Hindlimb muscle (tissue), 1 donor: ENCODE data around the gene GASK1A. TPM values are rescaled to one million over a fixed set of nuclear protein-coding genes. Genes with fewer than 3 reads are reported as not detected.

Source experiments
- DNase-seq: peaks from one replicate; pipeline ENCODE4 v3.0.0-alpha.2; 2013
- polyA plus RNA-seq: library from polyadenylated mRNA; unstranded; fragments of 120-200 nt; gene quantifications from one replicate; pipeline ENCODE4 v1.2.1, GENCODE V29; 2013; ENCODE audit not compliant: insufficient read length

The GASK1A gene
- polyA plus RNA-seq, 1 donor: 6.1 TPM

DNA sequence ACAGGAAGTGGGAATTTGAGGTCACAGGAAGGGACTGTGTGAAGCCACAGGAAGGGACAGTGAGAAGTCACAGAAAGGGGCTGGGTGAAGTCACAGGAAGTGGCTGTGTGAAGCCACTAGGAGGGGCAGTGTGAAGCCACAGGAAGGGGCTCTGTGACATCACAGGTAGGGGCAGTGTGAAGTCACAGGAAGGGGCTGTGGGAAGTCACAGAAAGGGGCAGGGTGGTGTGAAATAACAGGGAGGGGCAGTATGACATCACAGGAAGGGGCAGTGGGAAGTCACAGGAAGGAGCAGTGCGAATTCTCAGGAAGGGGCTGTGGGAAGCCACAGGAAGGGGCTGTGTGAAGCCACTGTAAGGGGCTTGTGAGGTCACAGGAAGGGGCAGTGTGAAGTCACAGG is 35.8 kb downstream of the GASK1A start:
- no peak for DNase-seq

DNA sequence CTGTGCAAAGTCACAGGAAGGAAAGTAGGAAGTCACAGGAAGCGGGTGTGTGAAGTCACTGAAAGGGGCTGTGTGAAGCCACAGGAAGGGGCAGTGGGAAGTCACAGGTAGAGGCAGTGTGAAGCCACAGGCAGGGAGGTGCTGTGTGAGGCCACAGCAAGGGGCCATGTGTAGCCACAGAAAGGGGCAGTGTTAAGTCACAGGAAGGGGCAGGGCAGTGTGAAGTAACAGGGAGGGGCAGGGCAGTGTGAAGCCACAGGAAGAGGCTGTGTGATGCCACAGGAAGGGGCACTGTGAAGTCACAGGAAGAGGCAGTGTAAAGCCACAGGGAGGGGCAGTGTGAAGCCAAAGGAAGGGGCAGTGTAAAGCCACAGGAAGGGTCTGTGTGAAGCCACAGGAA is 36.5 kb downstream of the GASK1A start:
- DNase-seq: no peak

DNA sequence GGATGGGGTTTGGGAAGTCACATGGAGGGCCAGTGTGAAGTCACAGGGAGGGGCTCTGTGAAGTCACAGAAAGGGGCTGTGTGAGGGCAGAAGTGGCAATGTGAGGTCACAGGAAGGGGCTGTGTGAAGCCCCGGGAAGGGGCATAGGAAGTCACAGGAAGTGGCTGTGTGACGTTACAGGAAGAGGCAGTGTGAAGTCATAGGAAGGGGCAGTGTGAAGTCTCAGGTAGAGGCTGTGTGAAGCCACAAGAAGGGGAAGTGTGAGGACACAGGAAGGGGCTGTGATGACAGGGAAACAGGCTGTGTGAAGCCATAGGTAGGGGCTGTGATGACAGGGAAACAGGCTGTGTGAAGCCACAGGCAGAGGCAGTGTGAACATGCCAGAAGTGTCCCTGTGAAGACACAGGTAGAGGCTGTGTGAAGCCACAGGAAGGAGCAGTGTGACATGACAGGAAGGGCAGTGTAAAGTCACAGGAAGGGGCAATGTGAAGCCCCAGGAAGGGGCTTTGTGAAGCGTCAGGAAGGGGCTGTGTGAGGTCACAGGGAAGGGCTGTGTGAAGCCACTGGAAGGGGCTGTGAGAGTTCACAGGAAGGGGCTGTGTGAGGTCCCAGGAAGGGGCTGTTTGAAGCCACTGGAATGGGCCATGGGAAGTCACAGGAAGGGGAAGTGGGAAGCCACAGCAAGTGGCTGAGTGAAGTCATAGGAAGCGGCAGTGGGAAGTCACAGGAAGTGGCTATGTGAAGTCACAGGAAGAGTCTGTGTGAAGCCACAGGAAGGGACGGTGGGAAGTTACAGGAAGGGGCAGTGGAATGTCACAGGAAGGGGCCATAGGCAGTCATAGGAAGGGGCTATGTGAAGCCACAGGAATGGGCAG is 37.1 kb downstream of the GASK1A start:
- no peak for DNase-seq

DNA sequence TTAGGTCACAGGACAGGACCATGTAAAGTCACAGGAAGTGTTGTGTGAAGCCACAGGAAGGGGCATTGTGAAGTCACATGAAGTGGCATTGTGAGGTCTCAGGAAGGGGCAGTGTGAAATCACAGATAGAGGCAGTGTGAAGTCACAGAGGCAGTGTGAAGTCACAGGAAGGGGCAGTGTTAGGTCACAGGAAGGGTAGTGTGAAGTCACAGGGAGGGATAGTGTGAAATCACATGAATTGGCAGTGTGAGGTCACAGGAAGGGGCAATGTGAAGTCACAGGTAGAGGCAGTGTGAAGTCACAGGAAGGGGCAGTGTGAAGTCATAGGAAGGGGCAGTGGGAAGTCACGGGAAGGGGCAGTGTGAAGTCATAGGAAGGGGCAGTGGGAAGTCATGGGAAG is 37.9 kb downstream of the GASK1A start:
- no peak for DNase-seq

DNA sequence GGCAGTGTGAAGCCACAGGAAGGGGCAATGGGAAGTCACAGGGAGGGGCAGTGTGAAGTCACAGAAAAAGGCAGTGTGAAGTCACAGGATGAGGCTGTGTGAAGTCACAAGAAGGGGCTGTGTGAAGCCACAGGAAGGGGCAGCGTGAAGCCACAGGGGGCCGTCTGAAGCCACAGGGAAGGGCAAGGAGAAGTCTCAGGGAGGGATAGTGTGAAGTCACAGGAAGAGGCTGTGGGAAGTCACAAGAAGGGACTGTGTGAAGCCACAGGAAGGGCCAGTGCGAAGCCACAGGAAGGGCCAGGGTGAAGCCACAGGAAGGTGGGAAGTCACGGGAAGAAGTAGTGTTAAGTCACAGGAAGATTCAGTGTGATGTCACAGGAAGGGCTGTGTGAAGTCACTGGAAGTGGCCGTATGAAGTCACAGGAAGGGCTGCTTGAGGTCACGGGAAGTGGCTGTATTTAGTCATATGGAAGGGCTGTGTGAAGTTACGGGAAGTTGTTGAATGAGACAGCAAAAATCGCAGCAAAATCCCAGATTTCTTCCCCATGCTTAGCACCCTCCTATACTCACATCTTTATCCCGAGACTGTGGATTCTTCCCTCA is 38.6 kb downstream of the GASK1A start:
- DNase-seq: no peak

DNA sequence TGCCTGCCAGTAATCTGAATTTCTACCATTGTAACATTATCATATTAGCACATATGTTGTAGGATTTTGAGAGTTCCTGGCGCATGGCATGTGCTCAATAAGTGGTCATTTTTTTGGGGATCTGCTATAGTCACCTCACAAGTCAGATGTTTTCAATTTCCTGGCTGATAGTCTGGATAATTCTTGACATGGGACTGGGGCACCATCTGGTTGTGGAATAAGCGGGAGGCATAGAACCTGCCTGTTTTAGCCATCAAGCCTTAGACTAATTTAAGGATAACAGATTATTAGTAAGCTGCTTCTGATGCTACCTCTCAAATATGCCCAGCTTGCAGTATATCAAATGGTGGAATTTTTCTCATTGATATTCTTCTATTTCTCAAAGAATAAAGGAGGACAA is 39.1 kb downstream of the GASK1A start:
- peak; percentile 39 for DNase-seq

DNA sequence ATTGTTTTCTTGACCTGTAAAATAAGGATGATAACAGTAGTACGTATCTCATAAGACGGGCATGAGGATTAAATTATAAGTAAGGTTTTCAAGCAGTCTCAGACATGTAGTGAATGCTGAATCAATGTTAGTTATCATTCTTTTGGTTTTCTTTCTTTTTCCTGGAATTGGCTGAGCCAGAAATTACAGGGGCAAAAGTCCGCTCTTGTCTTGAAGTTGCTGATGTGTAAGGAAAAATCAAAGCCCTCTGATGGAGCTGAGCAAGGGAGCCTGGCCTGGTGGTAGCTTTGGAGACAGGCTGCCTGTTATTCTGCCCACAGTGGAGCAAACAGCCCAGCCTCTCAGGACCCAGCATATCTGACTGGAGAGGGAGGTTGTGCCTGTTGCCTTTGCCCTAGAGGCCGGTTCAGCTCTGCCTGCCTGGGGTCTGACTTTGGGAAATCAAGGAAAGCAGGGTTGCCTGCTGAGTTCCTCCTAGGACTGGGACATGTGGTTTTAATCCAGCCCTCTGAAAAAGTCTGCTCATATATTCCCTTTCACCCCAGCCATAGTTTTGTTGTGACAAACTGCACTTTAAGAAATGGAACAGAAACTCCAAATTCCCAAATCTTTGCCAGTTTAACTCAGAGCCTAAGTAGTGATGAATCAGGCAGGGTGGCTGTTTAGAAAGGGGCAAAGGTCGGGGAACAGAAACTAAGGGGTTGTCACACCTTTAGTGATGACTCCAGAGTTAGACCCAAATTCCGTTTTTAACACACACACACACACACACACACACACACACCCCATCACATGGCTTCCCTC is 40.1 kb downstream of the GASK1A start:
- DNase-seq: no peak

DNA sequence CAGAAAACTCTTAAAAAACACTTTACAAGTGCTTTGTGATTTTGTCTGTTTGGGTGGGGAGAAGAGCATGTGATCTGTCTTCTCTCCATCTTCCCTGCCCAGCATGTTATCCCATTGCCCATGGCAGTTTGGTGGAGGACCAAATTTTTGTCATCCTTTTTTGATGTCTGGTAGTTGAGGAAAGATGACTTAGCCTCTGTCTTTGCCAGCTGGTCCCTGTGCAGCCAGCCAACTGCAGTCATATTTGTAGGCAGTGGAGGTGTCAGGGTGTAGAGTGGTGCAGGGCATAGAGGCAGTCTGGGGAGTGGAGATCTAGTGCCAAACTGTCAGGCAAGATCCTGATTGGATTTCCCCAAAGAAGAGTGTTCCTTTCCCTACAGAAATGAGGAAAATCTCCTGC is 40.7 kb downstream of the GASK1A start:
- DNase-seq: no peak

DNA sequence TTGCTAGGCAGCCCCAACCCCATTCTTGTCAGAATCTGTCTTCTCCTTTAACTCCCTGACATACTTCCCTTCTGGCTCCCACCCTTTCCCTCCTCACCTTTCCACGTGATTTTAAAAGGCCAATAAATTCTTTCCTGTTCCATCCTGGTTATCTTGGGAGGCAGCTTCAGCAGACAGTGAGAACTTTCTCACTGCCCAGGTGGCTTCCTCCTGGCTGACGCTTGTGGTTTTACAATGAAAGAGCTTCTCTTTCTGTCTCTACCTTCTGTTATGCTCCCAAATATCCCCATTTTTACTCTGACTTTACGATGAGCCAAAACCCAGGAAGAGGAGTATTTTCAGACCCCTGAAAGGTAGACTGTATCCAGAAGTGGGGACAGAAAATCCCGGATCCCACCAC is 42.1 kb downstream of the GASK1A start:
- no peak for DNase-seq

DNA sequence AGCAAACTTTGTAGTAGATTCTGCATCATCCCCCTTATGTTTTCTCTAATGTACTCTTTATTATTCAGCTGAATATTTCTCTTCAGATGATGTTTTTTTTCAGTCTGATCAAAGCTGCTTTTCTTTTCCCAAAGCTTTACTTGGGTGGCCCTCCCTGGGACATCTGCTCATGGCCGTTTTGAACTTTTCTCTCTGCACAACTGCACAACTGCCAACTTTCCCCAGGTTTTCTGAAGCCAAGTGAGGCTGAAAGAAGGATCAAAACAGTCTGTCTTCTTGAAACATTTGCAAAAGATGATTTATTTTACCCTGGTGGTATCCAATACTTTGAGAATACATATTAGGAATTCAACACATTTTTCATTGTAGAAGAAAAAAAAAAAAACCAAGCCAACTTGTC is 43.0 kb downstream of the GASK1A start:
- DNase-seq: peak; percentile 51

DNA sequence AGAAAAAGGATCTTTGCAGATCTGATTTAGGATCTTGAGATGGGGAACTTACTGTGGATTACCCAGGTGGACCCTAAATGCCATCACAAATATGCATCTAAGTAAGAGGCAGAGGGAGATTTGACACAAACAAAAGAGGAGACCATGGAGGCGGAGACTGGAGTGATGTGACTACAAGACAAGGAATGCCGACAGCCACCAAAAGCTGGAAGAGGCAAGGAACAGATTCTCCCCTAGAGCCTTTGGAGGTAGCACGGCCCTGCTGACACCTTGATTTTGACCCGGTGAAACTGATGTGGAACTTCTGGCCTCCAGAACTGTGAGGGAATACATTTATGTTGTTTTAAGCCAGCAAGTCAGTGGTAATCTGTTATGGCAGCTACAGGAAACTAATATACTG is 44.0 kb downstream of the GASK1A start:
- no peak for DNase-seq

DNA sequence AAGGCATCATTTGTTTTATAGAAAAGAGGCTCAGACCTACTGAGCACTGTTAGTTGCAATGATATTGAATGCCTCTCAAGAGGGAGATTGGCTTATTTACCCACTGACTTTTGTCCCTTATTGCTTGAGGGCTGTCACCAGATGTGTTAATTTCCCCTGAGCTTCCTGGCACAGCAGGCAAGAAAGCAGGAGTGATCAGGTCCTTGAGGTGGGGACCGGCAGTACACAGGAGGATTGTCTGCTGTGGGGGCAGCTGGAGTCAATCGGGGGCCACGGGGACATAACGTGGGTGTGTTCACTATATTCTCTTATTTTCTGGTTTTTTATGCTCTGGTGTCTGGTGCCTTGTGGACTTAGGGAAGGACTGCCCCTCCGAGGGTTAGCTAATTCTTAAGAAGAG is 44.6 kb downstream of the GASK1A start:
- no peak for DNase-seq

DNA sequence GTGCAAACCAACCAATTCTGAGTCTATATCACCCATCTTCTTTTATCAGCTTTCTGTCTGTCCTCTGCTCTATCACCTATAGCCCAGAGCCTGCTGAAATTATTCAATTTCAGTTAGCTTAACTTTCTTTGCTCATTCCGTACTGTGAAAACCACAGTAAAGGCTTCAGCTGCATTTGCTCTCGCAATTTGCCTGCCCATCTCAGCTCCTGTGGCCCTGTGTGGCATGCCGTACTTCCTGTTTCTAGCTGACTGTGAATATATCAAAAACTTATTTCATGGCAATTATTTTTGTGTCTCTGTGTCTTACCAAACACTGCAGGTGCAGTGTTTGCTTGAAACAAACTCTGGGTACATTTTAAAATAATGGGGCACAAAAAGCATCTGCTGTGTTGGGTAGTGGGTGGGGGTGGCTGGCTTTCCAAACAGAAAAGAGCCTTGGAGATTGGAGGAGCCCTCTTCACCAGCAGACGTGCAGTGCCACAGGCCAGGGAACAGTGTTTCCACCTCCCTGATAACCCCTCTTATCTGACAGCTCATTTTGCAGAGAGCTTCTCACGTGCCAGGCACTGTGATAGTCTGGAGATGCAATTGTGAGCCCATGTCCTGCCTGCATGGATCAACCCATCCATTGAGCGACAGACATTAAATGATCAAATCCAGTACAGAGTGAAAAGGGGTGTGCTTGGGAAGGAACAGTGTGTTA is 45.2 kb downstream of the GASK1A start:
- DNase-seq: no peak

DNA sequence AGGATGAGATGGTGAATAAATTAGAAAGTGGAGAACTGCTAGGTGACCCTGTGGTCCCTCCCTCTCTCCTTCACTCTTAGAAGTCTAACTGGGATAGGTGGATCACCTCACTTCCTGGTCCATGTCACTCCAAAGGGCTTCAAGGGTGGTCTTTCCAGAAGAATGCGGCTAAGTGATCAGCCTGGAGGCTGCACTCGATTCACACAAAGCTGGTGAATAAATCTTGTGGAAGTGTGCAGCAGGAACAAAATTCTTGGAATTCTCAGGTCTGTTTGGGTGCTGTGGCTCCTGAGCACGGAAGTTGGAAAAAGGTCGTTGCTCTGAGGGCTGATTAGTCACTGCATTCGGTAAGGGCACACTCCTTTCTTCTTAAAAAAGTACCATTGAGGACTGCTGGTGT is 46.3 kb downstream of the GASK1A start:
- no peak for DNase-seq

DNA sequence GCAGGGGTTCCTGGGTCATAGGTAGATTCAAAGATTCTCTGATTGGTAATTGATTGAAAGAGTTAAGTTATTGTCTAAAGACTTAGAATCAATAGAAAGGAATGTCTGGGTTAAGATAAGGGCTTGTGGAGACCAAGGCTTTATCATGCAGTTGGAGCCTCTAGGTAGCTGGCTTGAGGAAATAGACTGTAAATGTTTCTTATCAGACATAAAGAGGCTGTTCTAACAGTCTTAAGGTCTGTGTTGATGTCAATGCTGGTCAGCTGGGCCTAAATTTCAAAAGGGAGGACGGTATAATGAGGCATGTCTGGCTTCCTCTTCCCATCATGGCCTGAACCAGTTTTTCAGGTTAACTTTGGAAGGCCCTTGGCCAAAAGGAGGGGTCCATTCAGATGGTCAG is 48.9 kb downstream of the GASK1A start:
- DNase-seq: no peak

DNA sequence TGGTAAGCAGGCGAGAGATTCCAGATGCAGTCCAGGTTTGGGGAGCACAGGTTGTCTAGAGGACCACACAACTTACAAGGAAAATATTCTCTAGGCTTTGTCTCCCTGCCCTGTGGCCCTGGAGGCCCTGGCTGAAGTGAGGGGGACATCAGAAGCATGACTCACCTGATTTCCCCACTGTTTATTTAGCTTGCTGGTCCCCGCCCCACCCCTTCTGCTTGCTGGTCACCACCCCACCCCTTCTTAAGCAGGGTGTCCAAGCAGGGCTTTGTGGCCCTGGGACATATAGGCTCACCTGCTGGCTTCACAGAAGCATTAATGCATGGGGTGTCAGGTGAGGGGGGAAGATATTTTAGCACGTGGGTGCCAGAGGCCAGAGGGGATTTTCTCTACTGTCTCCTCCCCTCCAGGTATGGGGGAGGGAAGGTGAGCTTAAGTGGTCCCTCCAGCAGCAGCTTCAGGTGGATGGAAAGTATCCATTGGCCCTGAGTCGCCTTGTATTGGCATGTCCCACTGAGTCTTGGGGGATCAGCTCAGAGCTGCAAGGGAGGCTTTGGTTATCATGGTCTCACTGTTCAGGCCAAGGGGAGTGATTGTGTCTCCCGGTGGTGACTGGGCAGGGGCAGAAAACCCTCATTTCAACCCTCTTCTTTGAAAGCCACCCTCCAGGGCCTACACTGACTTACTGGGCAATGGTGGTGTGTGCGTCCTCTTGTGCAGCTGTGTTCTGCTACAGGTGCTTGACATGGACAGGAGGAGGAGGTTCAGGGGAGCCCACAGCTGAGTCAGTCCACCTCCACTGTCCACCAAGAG is 49.8 kb downstream of the GASK1A start:
- no peak for DNase-seq

DNA sequence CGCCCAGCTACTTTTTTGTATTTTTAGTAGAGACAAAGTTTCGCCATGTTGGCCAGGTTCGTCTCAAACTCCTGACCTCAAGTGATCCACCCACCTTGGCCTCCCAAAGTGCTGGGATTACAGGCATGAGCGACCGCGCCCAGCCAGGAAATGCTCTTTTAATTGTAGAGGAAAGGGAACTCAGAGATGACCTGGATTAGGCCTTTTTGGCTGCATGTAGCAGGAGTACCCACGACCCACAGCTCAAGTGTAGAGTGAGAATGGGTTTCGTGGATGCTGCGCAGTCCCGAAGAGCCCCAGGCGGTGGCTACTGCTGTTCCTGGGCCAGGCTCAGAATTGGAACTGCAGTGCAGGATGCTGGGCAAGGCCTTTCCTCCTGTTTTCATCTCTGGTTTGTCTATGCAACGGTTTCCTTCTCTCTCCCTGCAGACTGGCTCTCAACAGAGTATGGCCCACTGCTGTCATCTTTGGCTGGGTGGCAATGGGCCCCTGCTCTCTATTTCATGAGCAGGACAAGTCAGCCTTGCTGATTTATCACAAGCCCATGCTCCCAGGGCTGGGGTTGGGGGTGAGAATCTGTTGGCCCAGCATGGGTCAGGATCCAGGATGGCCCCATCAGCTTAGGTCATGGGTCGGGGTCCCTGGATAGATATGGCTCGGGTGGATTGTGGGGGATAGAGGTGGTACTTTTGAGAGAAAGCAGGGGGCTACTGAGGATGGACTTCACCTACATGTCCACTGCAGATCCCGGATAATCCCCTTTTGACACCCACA is 51.2 kb downstream of the GASK1A start:
- DNase-seq: no peak

DNA sequence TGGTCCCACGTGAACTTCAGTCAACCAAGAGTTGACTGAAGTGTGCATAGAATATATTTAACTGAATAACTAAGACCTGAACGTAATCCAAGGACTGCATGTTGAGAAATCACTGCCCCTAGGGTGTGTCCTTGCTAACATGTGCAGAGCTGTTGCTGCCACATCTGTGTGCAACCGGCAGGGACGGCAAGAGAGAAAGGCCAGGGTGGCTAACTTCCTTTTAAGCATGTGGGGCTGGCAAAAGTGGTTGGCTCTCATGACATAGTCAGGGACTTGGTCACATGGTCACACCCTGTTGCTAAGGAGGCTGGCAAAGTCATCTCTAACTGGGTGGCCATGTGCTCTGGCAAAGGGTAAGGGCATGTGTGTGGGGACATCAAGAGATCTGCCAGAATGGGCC is 52.4 kb downstream of the GASK1A start:
- no peak for DNase-seq

DNA sequence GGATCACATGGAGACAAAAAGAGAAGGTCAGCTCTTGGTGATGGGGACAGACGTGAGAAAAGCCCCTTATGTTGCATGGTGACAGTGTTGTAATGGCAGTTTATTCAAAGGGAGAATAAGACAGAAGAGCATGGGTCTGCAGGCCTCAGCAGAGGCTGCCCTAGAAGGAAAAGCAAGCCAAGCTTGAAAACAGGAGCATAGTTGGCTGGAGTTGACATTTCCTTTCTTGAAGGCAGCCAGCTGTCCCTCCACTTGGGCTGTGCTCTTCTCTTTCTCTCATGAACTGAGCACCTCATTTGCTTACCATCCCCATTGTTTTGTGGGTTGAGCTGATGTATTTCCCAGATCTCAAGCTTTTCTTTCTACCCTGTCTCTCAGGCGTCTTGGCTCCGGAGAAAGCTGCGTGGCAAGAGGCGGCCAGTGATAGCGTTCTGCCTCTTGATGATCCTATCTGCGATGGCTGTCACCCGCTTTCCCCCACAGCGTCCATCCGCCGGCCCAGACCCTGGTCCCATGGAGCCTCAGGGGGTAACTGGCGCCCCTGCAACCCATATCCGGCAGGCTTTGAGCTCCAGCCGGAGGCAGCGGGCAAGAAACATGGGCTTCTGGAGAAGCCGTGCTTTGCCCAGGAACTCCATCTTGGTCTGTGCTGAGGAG is 52.9 kb downstream of the GASK1A start:
- DNase-seq: no peak
